Stimulated activated CD4-positive, alpha-beta T cell treated with anti-CD3 and anti-CD28 coated beads, Interleukin-4, amount 100 ng/mL, for 48 hours (primary cell): ENCODE measurements around the gene HMGA1.
"Not testable (repeated sequence)": the region's sequence is repeated elsewhere in the genome, so short reads cannot be mapped to it uniquely, and the experiment has no call there.

Experiments
- DNase-seq, 2 donors: peaks; one replicate each; pipeline ENCODE4 v3.0.0-alpha.2; 2020; ENCODE audit warnings: low read depth in 2 of 2

The HMGA1 gene

GRCh38 chr6:34260576-34261267 is 24.0 kb downstream of the HMGA1 start:
- no peak for DNase-seq

GRCh38 chr6:34263484-34263883 is 26.8 kb downstream of the HMGA1 start:
- not testable (repeated sequence) for DNase-seq

DNA sequence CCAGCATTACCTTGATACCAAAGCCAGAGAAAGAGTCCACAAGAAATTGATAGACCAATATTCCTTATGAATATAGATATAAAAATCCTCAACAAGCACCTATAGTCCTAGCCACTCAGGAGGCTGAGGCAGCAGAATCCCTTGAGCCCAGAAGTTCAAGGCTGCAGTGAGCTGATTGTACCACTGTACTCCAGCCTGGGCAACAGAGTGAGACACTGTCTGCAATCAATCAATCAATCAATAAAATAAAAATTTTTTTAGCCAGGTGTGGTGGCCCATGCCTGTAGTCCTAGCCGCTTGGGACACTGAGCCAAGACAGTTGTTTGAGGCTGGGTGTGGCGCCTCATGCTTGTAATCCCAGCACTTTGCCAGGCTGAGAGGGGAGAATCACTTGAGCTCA is 31.1 kb downstream of the HMGA1 start:
- DNase-seq = no peak

DNA sequence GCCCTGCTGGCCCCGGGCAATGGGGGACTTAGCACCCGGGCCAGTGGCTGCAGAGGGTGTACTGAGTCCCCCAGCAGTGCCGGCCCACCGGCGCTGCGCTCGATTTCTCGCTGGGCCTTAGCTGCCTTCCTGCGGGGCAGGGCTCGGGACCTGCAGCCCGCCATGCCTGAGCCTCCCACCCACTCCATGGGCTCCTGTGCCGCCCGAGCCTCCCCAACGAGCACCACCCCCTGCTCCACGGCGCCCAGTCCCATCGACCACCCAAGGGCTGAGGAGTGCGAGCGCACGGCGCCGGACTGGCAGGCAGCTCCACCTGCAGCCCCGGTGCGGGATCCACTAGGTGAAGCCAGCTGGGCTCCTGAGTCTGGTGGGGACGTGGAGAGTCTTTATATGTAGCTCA is 32.5 kb downstream of the HMGA1 start:
- DNase-seq = not testable (repeated sequence)

- not testable (repeated sequence) for DNase-seq
Observed at GRCh38 chr6:34269658-34270341, 33.1 kb downstream of the HMGA1 start.

GRCh38 chr6:34272013-34272926 is 35.6 kb downstream of the HMGA1 start:
- no peak for DNase-seq

DNA sequence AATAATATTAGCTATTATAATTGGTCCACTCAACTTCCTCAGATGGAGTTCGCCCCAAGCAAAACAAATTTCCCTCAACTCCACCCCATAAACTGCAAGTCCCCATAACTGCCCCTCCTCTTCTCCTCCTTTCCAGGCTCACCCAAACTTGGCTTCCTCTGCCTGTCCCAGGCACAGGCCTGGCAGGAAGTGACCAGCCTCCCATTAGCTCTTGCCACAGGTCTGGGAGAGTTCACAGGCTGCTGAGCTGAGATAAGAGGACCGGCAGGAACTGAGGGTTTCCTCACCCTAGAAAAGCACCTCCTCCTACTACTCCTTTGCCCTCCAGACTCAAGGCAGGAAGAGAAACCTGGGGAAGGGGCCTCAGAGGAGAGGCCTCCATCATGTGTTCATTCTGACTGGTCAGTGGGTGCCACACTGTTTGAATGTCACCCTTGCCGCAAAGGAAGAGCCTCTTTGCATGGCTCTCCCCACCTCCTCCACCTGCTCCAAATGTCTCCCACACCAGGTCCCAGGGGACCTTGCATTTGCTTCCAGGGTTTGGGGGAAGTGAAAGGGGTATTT is 36.7 kb downstream of the HMGA1 start:
- DNase-seq = no peak

DNA sequence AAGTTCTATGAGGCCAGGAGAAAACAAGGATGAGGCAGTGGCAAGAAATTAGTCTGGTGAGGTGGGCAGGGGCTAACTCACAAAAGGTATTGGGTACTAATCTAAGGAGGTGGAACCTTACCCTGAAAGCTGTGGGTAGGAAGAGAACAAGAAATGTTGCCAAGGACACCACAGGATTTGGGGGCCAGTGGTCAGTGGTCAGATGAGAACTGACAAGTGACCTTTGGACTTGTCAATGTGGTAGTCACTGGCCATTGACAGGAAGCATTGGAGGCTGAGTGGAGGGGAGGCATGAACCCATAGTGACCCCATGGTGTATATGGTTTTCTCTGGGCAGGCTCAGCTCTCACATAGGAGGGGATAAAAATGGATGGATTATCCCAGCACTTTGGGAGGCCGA is 37.5 kb downstream of the HMGA1 start:
- no peak for DNase-seq

GRCh38 chr6:34275128-34275804 is 38.6 kb downstream of the HMGA1 start:
- no peak for DNase-seq

- no peak for DNase-seq
Observed at GRCh38 chr6:34276191-34276590, 39.5 kb downstream of the HMGA1 start.

- no peak for DNase-seq
Observed at GRCh38 chr6:34276881-34277762, 40.4 kb downstream of the HMGA1 start.

- no peak for DNase-seq
Observed at GRCh38 chr6:34277763-34278112, 41.1 kb downstream of the HMGA1 start.

DNA sequence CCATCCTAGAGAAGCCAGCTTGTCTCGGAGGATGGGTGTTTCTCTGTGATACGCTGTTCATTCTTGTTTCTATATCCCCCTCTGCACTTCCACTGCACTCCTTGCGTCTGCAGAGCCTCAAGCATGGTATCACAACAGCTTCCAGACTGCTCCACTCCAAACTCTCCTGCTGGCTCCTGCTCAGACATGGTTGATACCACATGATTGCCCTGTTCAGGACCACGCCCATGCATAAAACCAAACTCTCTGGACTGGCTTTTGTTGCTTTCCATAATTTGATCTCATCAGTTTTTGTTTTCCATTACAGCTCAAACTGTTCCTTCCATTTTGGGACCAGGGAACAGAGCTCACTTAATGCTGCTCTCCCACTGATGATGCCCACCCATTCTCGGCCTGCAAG is 42.2 kb downstream of the HMGA1 start:
- DNase-seq = no peak

GRCh38 chr6:34280216-34280615 is 43.5 kb downstream of the HMGA1 start:
- no peak for DNase-seq

DNA sequence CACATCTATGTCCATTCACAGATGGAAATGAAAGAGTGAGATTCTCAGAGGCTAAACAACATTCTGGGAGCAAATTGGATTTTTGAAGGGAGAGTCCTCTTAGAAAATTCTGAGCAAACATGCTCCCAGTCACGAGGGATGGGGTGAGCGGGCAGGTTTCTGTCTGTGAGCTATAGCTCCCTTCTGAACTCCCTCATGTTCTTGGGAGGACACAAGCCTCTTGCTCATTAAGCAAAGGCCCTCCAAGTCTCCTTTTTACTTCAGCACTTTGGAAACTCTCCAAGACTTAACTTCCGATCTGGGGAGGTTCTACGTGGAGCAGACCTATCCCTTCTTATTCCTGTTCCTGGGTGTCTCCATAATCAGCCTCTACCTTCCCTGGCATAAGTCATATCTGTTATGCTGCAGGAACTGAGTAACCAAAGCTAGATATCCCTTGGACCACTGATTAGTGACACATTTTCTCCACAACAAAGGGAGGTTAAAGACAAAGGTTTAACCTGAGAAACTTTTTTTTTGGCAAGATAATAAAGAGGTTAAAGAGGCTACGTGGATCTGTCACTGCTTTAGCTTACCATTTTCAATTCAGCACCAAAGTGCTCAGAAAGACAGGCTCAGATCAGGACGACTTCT is 45.1 kb downstream of the HMGA1 start:
- DNase-seq = no peak

GRCh38 chr6:34284563-34285447 is 48.1 kb downstream of the HMGA1 start:
- no peak for DNase-seq

DNA sequence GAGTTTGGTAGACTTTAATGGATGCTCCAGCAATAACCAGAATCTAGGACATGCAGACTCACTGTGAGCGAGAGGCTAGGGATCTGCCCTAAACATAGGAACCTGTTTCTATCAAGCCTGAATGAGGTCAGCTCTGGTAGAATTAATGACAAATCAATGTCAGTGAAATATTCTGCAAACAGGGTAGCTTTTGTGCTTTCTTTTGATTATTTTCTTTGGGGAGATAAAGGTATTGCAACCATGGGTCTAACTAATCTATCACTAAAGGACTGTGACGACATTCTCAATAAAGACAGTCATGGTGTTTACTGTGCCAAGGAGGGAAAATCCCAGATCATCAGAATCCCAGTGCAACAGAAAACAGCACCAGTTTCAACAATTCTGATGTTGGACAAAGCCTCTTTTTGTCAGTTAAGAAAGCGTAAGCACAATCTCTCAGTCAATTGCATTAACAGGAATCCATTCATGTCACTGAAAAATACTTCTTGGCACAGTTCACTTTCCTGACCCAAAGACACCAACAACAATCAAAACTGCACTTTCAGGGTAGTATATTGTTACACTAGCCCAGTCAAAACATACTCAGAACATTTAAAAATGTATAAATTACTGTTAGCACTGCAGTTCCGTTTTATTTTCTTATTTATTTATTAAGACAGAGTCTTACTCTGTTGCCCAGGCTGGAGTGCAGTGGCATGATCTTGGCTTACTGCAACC is 48.9 kb downstream of the HMGA1 start:
- DNase-seq = no peak

DNA sequence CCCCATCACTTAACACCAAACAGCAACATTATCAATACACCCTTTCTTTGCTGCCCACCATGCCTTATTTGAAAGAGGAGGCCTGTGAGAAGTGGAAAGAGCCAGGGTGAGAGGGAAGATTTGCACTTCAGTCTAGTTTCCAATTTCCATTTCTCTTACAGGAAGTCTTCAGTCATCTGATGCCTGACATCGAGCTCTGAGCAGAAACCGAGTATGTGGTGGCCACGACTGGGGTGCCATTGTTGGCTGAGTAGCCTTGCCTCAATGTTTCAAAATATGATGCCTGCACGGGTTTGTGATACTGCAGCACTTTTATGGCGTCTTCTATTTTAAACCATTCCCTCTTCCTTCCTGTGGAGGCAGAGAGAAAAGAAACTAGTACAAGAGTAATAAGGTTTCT is 51.9 kb downstream of the HMGA1 start:
- no peak for DNase-seq

GRCh38 chr6:34289137-34289536 is 52.5 kb downstream of the HMGA1 start:
- no peak for DNase-seq
